Prostate gland (tissue), 2 donors: ENCODE measurements around the gene FAF1. TPM values are rescaled to one million over a fixed set of nuclear protein-coding genes. Genes with fewer than 3 reads are reported as not detected.

Source experiments
- DNase-seq: peaks from one replicate; pipeline ENCODE4 v3.0.0-alpha.2; 2019; ENCODE audit warnings: low spot score
- H3K27ac ChIP-seq, 2 donors: fragments of 200-600 bp; sonication (generic); 2 replicates each; pipeline ENCODE4 v1.5.1; 2017 to 2019
- H3K27me3 ChIP-seq: fragments of 200-600 bp; sonication (generic); replicated peaks from 2 replicates; pipeline ENCODE4 v1.5.1; 2019; ENCODE audit not compliant: insufficient read depth
- H3K36me3 ChIP-seq, 2 donors: fragments of 200-600 bp; sonication (generic); 1 replicate in 1 of 2; 2 replicates in 1 of 2; pipeline versions ENCODE4 v1.5.1 to v1.8.1; 2017 to 2019
- H3K4me1 ChIP-seq: fragments of 200-600 bp; sonication (generic); replicated peaks from 2 replicates; pipeline ENCODE4 v1.5.1; 2019
- H3K4me3 ChIP-seq, 2 donors: fragments of 200-600 bp; sonication (generic); 2 replicates each; pipeline ENCODE4 v1.5.1; 2017 to 2019
- H3K9me3 ChIP-seq: fragments of 200-600 bp; sonication (generic); 2 replicates; pipeline ENCODE4 v1.5.1; 2017
- POLR2A ChIP-seq: fragments of 450-650 bp; IDR thresholded peaks from one replicate; pipeline ENCODE4 v1.6.1; 2016; ENCODE audit warnings: antibody characterized with exemption, mild to moderate bottlenecking
- POLR2AphosphoS5 ChIP-seq: sonication (generic); formaldehyde crosslinking; IDR thresholded peaks from one replicate; pipeline ENCODE4 v1.6.1; 2017; ENCODE audit warnings: antibody characterized with exemption
- WGBS: methylation state at CpG from one replicate; pipeline ENCODE4 v1.1.5; 2018; 5-methylcytosine and 5-hydroxymethylcytosine counted together
- intact Hi-C: fragments of 100-400 bp; cut with DNase I; formaldehyde crosslinking; loops from one replicate; pipeline ENCODE4 v1.14.2; 2022
- total RNA-seq, 2 donors: library from RNA; depleted of rRNA; stranded (reverse); fragments of >200 nt; gene quantifications; one replicate each; pipeline ENCODE4 v1.1.0, GENCODE V29; 2016
- TF ChIP-seq, protein P1 (sequence below), 4 experiments: fragments of 200-600 bp in 2 of 4; fragments of 450-650 bp in 2 of 4; sonication (generic) in 2 of 4; IDR thresholded peaks; 1 replicate in 3 of 4; 2 replicates in 1 of 4; pipeline ENCODE4 v1.5.1; 2016 to 2019; ENCODE audit warnings: antibody characterized with exemption in 4 of 4, mild to moderate bottlenecking in 2 of 4, moderate library complexity in 2 of 4

The FAF1 gene
- total RNA-seq, 2 donors from 2014 or later = 40.4 to 41.5 TPM

DNA sequence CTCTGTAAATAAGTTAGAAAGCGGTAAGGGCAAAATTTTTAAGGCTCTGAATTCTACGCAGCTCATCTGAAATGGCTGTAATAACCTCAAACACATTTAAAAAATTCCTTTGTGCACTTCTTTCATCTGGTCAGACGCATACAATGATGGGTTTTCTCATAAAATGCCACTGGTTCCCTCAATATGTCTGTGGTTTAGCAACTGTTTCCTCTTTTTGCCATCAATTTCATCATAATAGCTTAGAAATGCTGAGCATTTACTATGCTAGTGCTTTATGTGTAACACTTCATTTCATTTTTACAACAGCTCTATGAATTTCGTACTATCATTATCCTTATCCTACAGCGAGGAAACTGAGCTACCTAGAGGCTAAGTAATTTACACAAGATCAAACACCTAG lies 501.6 kb downstream of the FAF1 start:
- H3K27ac ChIP-seq = no peak overlapping the region
- H3K4me1 ChIP-seq = no peaks in the 10 kb centered on the region
- H3K27me3 ChIP-seq = no peaks in the 10 kb centered on the region
- no peak overlapping the region for H3K4me3 ChIP-seq
- intact Hi-C loops = no loop called here
- DNase-seq = no peak
- 91% methylated on average over 5 of the region's 5 CpGs for WGBS
- H3K36me3 ChIP-seq = no peaks in the 10 kb centered on the region
- H3K9me3 ChIP-seq = no peaks in the 10 kb centered on the region
- TF ChIP-seq POLR2AphosphoS5 (no peak), POLR2A (no peak)
- TF ChIP-seq, protein P1, sequence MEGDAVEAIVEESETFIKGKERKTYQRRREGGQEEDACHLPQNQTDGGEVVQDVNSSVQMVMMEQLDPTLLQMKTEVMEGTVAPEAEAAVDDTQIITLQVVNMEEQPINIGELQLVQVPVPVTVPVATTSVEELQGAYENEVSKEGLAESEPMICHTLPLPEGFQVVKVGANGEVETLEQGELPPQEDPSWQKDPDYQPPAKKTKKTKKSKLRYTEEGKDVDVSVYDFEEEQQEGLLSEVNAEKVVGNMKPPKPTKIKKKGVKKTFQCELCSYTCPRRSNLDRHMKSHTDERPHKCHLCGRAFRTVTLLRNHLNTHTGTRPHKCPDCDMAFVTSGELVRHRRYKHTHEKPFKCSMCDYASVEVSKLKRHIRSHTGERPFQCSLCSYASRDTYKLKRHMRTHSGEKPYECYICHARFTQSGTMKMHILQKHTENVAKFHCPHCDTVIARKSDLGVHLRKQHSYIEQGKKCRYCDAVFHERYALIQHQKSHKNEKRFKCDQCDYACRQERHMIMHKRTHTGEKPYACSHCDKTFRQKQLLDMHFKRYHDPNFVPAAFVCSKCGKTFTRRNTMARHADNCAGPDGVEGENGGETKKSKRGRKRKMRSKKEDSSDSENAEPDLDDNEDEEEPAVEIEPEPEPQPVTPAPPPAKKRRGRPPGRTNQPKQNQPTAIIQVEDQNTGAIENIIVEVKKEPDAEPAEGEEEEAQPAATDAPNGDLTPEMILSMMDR (IDR thresholded peaks at IDR 0.05) = no peak

DNA sequence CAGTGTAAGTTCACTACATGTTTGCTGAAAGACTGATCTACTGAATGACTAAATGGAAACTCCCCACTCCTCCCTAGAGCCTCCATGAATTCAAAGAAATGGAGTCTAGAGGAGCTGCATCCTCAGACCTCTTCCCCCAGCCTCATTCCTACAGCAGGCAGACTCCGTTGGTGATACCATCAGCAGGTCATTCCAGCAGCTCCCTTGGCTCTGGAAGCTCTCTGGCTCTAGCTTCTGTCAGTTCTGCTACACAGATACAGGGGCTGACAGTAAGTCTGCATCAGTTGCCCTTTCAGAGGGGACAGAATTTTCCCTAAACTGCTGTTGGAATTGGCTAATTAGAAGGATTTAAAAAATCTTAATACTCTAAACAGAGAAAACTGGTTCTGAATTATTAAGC lies 505.2 kb downstream of the FAF1 start:
- Histone ChIP-seq H3K36me3 (no peaks in the 10 kb centered on the region), H3K4me3 (no peak overlapping the region), H3K27me3 (no peaks in the 10 kb centered on the region), H3K9me3 (no peaks in the 10 kb centered on the region), H3K4me1 (no peaks in the 10 kb centered on the region), H3K27ac (no peak overlapping the region)
- intact Hi-C loops = no loop called here
- DNase-seq = no peak
- TF ChIP-seq, protein P1 (IDR thresholded peaks at IDR 0.05) = no peak
- TF ChIP-seq POLR2AphosphoS5 = no peak
- no peak for TF ChIP-seq POLR2A
- WGBS = 100% methylated on average over 1 of the region's 1 CpG

DNA sequence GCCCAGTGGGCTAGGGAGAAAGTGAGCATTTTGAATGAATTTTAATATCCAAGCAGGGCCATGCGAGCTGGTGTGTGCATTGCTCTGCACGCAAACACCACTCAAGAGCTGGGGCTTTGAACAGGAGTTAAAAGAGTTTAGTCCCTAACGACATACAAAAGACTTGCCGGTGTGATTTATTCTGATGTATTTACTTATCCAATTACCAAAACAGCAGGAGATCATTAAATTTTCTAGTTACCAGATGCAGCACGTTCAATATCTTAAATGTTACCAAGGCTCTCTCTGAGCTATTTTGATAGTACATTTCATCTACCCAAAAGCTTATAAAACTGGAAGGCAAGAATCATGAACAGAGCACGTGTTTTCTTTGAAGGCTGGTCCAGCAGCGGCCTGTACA lies 506.8 kb downstream of the FAF1 start:
- 66% methylated on average over 7 of the region's 7 CpGs for WGBS
- Histone ChIP-seq H3K4me1 (no peaks in the 10 kb centered on the region), H3K27me3 (no peaks in the 10 kb centered on the region), H3K9me3 (no peaks in the 10 kb centered on the region), H3K36me3 (no peaks in the 10 kb centered on the region), H3K27ac (no peak overlapping the region), H3K4me3 (no peak overlapping the region)
- no peak for TF ChIP-seq POLR2A
- TF ChIP-seq, protein P1 (IDR thresholded peaks at IDR 0.05) = no peak
- no peak for TF ChIP-seq POLR2AphosphoS5
- intact Hi-C loops = no loop called here
- no peak for DNase-seq

DNA sequence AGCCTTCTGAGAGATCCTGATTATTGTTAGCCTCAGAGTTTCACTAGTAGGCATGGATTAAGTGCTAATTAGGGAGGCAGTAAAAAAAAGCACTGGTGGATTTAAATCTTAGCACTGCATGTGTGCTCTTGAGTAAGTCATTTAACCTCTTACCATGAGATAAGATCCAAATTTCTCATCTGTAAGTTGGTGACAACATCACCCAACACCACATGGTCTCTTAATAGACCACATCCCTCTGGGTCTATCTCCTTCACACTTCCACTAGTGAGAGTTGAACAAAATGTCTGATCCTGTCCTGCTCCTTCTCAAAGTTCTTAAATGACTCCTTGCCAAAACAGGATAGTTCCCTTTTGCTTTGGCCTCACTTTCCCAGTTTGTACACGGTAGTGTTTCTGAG lies 507.4 kb downstream of the FAF1 start:
- Histone ChIP-seq H3K27me3 (no peaks in the 10 kb centered on the region), H3K9me3 (no peaks in the 10 kb centered on the region), H3K36me3 (no peaks in the 10 kb centered on the region), H3K4me3 (no peak overlapping the region), H3K4me1 (no peaks in the 10 kb centered on the region), H3K27ac (no peak overlapping the region)
- DNase-seq = no peak
- TF ChIP-seq, protein P1 (IDR thresholded peaks at IDR 0.05) = no peak
- TF ChIP-seq POLR2A (no peak), POLR2AphosphoS5 (no peak)
- 97% methylated on average over 1 of the region's 1 CpG for WGBS
- intact Hi-C loops = no loop called here

DNA sequence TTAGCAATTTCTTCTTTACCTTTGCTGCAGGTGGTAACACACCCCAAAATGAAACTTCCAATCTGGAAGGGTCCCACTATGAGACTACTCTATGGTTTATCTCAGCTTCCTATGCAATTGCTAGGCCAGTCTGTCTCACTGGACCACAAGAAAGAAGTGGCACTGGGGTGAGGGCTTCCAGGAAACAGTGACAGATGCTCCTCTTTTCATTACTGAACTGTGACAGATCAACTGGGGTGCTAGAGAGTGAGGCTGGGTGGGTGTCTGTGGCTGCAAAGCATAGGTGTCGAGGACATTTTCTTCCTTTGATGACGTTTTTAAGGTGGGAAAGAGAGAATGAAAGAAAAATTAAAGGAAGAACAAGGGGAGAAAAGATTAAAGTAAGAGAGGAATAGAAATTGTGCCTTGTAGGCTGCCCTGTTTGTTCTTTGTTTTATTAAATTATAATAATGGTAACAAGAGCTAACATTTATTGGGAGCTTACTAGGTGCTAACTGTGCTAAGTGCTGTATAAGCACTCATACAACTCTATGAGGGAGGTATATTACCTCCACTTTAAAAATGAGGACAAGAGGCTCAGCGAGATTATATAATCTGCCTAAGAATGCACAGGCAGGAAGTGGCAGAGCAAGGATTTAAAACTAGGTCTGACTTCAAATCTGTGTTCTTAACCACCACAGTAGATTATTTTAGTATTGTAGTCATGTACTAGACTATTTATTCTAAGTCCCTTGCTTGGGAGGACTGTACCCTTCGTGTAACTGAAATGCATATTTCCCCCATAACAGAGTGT lies 509.0 kb downstream of the FAF1 start:
- no peak overlapping the region for H3K27ac ChIP-seq
- H3K4me3 ChIP-seq = no peak overlapping the region
- no peaks in the 10 kb centered on the region for H3K36me3 ChIP-seq
- TF ChIP-seq, protein P1 (IDR thresholded peaks at IDR 0.05) = no peak
- no peak for TF ChIP-seq POLR2A
- TF ChIP-seq POLR2AphosphoS5 = no peak
- no peaks in the 10 kb centered on the region for H3K9me3 ChIP-seq
- H3K27me3 ChIP-seq = no peaks in the 10 kb centered on the region
- H3K4me1 ChIP-seq = no peaks in the 10 kb centered on the region
- intact Hi-C loops = no loop called here
- DNase-seq = no peak
- WGBS = 89% methylated on average over 4 of the region's 4 CpGs
